ENCODE results near the gene SLC11A2. TPM values are rescaled to one million over a fixed set of nuclear protein-coding genes. Genes with fewer than 3 reads are reported as not detected.

SLC11A2 gene
- total RNA-seq, 2 donors from 2014 or later = 74.3 to 99.1 TPM

DNA sequence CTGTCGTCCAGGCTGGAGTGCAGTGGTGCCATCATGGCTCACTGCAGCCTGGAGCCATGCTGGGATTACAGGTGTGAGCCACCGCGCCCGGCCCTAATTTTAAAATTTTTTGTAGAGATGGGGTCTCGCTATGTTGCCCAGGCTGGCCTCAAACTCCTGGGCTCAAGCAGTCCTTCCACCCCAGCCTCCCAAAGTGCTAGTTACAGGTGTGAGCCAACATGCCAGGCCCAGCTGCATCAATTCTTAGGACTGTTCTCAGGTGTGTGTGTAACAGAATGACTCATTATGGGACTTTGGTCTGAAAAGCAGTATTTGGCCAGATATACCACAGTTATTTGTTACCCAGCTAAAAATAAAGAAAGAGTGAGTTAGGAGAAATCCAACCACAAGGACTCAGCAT is 39.3 kb upstream of the SLC11A2 start:
- TF ChIP-seq, protein P1, sequence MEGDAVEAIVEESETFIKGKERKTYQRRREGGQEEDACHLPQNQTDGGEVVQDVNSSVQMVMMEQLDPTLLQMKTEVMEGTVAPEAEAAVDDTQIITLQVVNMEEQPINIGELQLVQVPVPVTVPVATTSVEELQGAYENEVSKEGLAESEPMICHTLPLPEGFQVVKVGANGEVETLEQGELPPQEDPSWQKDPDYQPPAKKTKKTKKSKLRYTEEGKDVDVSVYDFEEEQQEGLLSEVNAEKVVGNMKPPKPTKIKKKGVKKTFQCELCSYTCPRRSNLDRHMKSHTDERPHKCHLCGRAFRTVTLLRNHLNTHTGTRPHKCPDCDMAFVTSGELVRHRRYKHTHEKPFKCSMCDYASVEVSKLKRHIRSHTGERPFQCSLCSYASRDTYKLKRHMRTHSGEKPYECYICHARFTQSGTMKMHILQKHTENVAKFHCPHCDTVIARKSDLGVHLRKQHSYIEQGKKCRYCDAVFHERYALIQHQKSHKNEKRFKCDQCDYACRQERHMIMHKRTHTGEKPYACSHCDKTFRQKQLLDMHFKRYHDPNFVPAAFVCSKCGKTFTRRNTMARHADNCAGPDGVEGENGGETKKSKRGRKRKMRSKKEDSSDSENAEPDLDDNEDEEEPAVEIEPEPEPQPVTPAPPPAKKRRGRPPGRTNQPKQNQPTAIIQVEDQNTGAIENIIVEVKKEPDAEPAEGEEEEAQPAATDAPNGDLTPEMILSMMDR (conservative IDR thresholded peaks at IDR 0.05) = no peak
- Mint-ChIP-seq H3K4me3 (no peak overlapping the region), H3K36me3 (ENCODE audit: low read depth) (peaks cover 83% of the 10 kb centered on the region), H3K9me3 (no peaks in the 10 kb centered on the region), H3K4me1 (no peaks in the 10 kb centered on the region), H3K27me3 (ENCODE audit: insufficient read depth) (no peaks in the 10 kb centered on the region), H3K27ac (no peak overlapping the region)
- WGBS, 2 experiments (ENCODE audit: insufficient coverage in 1 of 2, insufficient read length in 1 of 2) = 99 to 100% methylated on average over 4 to 5 of the region's 5 CpGs
- no peaks in the 10 kb centered on the region for H3K9me3 ChIP-seq (ENCODE audit: control insufficient read depth, low read length)
- H3K4me1 ChIP-seq (ENCODE audit: control insufficient read depth, insufficient read depth, low read length) = no peaks in the 10 kb centered on the region
- DNase-seq = no peak
- H3K4me3 ChIP-seq (ENCODE audit: low read length) = no peak overlapping the region
- H3K36me3 ChIP-seq (ENCODE audit: control insufficient read depth, insufficient read depth, low read length) = peaks cover 88% of the 10 kb centered on the region
- no peak overlapping the region for H3K9ac ChIP-seq (ENCODE audit: extremely low read depth, low read length, poor library complexity, severe bottlenecking)
- no peaks in the 10 kb centered on the region for H3K27me3 ChIP-seq (ENCODE audit: control insufficient read depth, insufficient read depth, low read length, poor library complexity, severe bottlenecking)
- no peak overlapping the region for H3K27ac ChIP-seq (ENCODE audit: low read depth, low read length)

DNA sequence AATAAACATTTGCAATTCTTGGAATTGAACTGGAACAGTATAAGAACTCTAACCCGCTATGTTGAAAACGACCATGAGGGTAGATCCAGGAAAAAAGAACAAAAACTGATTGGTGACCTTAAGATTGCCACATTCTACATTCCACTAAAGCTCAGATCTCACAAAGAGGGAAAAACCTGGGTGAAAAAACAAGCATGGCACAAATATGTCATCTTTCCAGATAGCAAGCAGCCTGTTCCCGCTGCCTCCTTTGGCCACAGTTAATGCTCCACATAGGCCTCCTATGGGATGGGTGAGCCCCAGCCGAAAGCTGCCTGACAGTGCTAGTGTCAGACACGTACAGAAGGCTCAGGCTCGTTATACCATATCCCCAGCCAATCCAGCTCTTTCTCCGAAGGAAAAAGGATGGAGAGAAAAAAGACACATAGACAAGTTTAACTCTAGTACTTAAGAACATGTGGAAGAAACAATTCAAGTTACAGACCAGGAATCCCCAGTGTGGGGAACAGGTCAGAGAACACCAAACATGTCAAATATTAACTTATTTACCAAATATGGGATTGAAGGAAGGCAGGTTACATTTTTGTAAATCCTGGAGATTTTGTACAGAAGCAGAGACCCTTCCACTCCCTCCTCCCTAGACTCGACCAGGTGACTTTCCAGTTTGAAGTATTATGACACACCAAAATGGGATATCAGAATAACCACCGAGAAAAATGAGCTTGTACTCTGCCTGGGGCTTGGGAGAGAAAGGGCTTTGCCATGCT is 36.6 kb upstream of the SLC11A2 start:
- no peak overlapping the region for H3K27ac ChIP-seq (ENCODE audit: low read depth, low read length)
- no peaks in the 10 kb centered on the region for H3K9me3 ChIP-seq (ENCODE audit: control insufficient read depth, low read length)
- no peaks in the 10 kb centered on the region for H3K9me3 Mint-ChIP-seq
- no peak overlapping the region for H3K9ac ChIP-seq (ENCODE audit: extremely low read depth, low read length, poor library complexity, severe bottlenecking)
- H3K27me3 ChIP-seq (ENCODE audit: control insufficient read depth, insufficient read depth, low read length, poor library complexity, severe bottlenecking) = no peaks in the 10 kb centered on the region
- peaks cover 89% of the 10 kb centered on the region for H3K36me3 ChIP-seq (ENCODE audit: control insufficient read depth, insufficient read depth, low read length)
- H3K4me3 Mint-ChIP-seq = no peak overlapping the region
- H3K4me1 Mint-ChIP-seq = no peaks in the 10 kb centered on the region
- DNase-seq = no peak
- no peak overlapping the region for H3K4me3 ChIP-seq (ENCODE audit: low read length)
- peaks cover 85% of the 10 kb centered on the region for H3K36me3 Mint-ChIP-seq (ENCODE audit: low read depth)
- no peaks in the 10 kb centered on the region for H3K27me3 Mint-ChIP-seq (ENCODE audit: insufficient read depth)
- H3K4me1 ChIP-seq (ENCODE audit: control insufficient read depth, insufficient read depth, low read length) = no peaks in the 10 kb centered on the region
- 93 to 100% methylated on average over 6 to 9 of the region's 9 CpGs for WGBS, 2 experiments (ENCODE audit: insufficient coverage in 1 of 2, insufficient read length in 1 of 2)
- TF ChIP-seq, protein P1 (conservative IDR thresholded peaks at IDR 0.05) = no peak
- H3K27ac Mint-ChIP-seq = peak overlapping the region; percentile 20

DNA sequence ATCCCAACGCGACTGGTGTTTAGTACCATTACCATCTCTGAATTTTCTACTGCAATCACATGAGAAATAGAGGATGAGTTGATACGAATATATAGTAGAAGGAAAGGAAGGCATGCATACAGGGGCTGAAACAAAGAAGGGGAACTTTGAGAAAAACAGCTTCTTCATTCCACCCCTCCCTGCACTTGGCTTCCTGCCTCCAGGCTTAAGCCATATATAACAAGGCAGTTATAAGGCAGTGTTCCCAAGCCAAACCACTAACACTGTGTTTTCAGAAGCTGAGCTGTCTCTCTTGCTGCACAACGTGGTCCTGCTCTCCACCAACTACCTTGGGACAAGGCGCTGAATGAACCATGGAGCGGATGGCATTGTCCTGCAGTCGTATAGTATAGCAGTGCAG is 32.9 kb upstream of the SLC11A2 start:
- H3K27me3 ChIP-seq (ENCODE audit: control insufficient read depth, insufficient read depth, low read length, poor library complexity, severe bottlenecking) = no peaks in the 10 kb centered on the region
- peaks cover 77% of the 10 kb centered on the region for H3K36me3 ChIP-seq (ENCODE audit: control insufficient read depth, insufficient read depth, low read length)
- H3K4me3 ChIP-seq (ENCODE audit: low read length) = no peak overlapping the region
- no peak overlapping the region for H3K9ac ChIP-seq (ENCODE audit: extremely low read depth, low read length, poor library complexity, severe bottlenecking)
- H3K4me1 Mint-ChIP-seq = no peaks in the 10 kb centered on the region
- H3K27me3 Mint-ChIP-seq (ENCODE audit: insufficient read depth) = no peaks in the 10 kb centered on the region
- H3K9me3 ChIP-seq (ENCODE audit: control insufficient read depth, low read length) = no peaks in the 10 kb centered on the region
- no peak overlapping the region for H3K27ac ChIP-seq (ENCODE audit: low read depth, low read length)
- H3K4me3 Mint-ChIP-seq = no peak overlapping the region
- TF ChIP-seq, protein P1 (conservative IDR thresholded peaks at IDR 0.05) = no peak
- no peaks in the 10 kb centered on the region for H3K4me1 ChIP-seq (ENCODE audit: control insufficient read depth, insufficient read depth, low read length)
- no peaks in the 10 kb centered on the region for H3K9me3 Mint-ChIP-seq
- 90 to 97% methylated on average over 2 to 6 of the region's 7 CpGs for WGBS, 2 experiments (ENCODE audit: insufficient coverage in 1 of 2, insufficient read length in 1 of 2)
- H3K36me3 Mint-ChIP-seq (ENCODE audit: low read depth) = peaks cover 72% of the 10 kb centered on the region
- H3K27ac Mint-ChIP-seq = no peak overlapping the region
- no peak for DNase-seq
